ENCODE results near the gene CENPP. TPM values are rescaled to one million over a fixed set of nuclear protein-coding genes. Genes with fewer than 3 reads are reported as not detected.

CENPP gene
- total and polyA plus RNA-seq, 8 donors: 0.46 to 2.7 (median 1.9) TPM

DNA sequence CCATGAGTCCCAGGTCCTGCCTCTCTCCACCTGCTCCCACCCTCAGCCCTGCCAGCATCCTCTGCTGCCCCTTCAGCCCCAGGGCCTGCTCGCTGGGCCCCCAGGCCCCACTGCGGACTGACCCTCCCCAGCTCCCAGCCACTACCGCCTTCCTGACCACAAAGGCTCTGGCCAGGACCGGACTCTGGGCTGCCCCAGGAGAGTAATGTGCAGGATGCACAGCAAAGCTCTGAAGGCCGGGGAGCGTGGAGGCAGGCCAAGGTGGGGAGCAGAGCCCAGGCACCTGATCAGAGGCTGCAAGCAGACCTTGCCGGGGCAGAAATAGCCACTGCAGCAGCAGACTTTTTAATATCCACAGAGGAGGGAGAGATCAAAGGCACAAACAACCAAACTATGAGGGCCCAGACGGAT is 316.3 kb downstream of the CENPP start:
- Histone ChIP-seq H3K4me1 (no peaks in the 10 kb centered on the region), H3K4me3 (no peak overlapping the region), H3K36me3 (peaks cover 0 to 21% (median 18%) of the 10 kb centered on the region in 3 donors), H3K27me3 (no peaks in the 10 kb centered on the region), H3K27ac (no peak overlapping the region), H3K9me3 (no peaks in the 10 kb centered on the region)
- WGBS, 2 donors: 88 to 97% methylated on average over 8 of the region's 8 CpGs
- no peak for ATAC-seq
- peak in 1 of 6 donors; percentile 45 for DNase-seq
- intact Hi-C loops (cut with DNase I): no loop called here
- no peak for FAIRE-seq
- TF ChIP-seq, protein P1, sequence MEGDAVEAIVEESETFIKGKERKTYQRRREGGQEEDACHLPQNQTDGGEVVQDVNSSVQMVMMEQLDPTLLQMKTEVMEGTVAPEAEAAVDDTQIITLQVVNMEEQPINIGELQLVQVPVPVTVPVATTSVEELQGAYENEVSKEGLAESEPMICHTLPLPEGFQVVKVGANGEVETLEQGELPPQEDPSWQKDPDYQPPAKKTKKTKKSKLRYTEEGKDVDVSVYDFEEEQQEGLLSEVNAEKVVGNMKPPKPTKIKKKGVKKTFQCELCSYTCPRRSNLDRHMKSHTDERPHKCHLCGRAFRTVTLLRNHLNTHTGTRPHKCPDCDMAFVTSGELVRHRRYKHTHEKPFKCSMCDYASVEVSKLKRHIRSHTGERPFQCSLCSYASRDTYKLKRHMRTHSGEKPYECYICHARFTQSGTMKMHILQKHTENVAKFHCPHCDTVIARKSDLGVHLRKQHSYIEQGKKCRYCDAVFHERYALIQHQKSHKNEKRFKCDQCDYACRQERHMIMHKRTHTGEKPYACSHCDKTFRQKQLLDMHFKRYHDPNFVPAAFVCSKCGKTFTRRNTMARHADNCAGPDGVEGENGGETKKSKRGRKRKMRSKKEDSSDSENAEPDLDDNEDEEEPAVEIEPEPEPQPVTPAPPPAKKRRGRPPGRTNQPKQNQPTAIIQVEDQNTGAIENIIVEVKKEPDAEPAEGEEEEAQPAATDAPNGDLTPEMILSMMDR (IDR thresholded peaks at IDR 0.05): no peak

DNA sequence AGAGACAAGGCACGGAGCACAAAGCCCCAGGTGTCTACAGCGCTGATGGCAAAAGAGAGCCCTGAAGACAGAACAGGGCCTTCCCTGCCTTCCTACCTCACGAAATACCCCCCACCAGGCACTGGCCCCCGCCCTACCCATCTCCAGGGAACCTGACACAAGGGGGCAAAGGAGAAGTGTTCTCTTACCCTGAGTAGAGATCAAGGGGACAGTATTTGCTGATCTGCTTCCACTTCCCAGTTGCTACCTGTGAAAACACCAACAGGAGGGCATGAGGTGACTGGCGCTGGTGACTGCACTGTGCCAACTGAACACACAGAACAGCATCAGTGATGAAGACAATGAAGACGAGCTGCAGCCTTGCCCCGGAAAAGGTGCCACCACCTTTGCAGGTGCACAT is 316.8 kb downstream of the CENPP start:
- intact Hi-C loops (cut with DNase I): no loop called here
- Histone ChIP-seq H3K27me3 (no peaks in the 10 kb centered on the region), H3K27ac (no peak overlapping the region), H3K4me1 (no peaks in the 10 kb centered on the region), H3K36me3 (peaks cover 0 to 19% (median 18%) of the 10 kb centered on the region in 3 donors), H3K9me3 (no peaks in the 10 kb centered on the region), H3K4me3 (no peak overlapping the region)
- no peak for FAIRE-seq
- DNase-seq: peak in 1 of 6 donors; percentile 21
- ATAC-seq: no peak
- WGBS, 2 donors: 93 to 94% methylated on average over 7 of the region's 7 CpGs
- TF ChIP-seq, protein P1 (IDR thresholded peaks at IDR 0.05): no peak

DNA sequence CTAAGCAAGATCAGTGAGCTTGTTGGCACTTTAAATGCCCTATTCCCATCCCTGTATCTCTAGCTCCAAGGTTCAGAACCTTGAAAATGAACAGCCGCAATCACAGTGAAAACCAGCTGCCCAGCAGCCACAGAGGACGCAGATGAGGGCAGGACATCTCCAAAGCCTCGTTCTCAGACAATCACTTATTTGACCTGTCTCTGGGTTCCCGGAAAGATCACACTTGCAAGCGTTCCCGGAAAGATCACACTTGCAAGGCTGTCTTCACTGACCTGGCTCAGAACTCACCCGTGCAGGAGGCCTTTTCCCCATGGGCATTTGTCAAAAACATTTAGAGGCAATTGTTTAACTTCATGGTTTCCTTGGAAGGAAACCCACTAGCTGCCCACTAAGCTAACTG is 318.5 kb downstream of the CENPP start:
- H3K27me3 ChIP-seq: no peaks in the 10 kb centered on the region
- DNase-seq (peak in 1 of 6 donors; percentile 3), ATAC-seq (no peak), FAIRE-seq (no peak)
- 85 to 88% methylated on average over 7 of the region's 7 CpGs for WGBS, 2 donors
- no peaks in the 10 kb centered on the region for H3K4me1 ChIP-seq
- intact Hi-C loops (cut with DNase I): no loop called here
- H3K36me3 ChIP-seq: peaks cover 0 to 27% (median 14%) of the 10 kb centered on the region in 3 donors
- no peak overlapping the region for H3K4me3 ChIP-seq
- TF ChIP-seq, protein P1 (IDR thresholded peaks at IDR 0.05): no peak
- no peaks in the 10 kb centered on the region for H3K9me3 ChIP-seq
- H3K27ac ChIP-seq: no peak overlapping the region

DNA sequence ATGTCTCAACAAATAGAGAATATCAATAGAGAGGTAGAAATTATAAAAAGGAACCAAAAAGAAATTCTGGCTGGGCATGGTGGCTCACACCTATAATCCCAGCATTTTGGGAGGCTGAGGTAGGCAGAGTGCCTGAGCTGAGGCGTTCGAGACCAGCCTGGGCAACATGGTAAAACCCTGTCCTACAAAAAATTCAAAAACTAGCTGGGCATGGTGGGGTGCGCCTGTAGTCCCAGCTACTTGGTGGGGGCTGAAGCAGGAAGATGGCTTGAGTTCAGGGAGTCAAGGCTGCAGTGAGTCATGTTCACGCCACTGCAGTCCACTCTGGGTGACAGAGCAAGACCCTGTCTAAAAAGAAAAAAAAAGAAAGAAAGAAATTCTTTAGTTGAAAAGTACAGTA is 319.3 kb downstream of the CENPP start:
- Histone ChIP-seq H3K27me3 (no peaks in the 10 kb centered on the region), H3K4me3 (no peak overlapping the region), H3K27ac (no peak overlapping the region), H3K4me1 (no peaks in the 10 kb centered on the region), H3K36me3 (peaks cover 0 to 27% (median 14%) of the 10 kb centered on the region in 3 donors), H3K9me3 (no peaks in the 10 kb centered on the region)
- ATAC-seq: no peak
- 98 to 100% methylated on average over 4 of the region's 4 CpGs for whole genome bisulfite sequencing, 2 donors
- DNase-seq: peak in 1 of 6 donors; percentile 3
- FAIRE-seq: no peak
- intact Hi-C loops (cut with DNase I): no loop called here
- TF ChIP-seq, protein P1 (IDR thresholded peaks at IDR 0.05): no peak

DNA sequence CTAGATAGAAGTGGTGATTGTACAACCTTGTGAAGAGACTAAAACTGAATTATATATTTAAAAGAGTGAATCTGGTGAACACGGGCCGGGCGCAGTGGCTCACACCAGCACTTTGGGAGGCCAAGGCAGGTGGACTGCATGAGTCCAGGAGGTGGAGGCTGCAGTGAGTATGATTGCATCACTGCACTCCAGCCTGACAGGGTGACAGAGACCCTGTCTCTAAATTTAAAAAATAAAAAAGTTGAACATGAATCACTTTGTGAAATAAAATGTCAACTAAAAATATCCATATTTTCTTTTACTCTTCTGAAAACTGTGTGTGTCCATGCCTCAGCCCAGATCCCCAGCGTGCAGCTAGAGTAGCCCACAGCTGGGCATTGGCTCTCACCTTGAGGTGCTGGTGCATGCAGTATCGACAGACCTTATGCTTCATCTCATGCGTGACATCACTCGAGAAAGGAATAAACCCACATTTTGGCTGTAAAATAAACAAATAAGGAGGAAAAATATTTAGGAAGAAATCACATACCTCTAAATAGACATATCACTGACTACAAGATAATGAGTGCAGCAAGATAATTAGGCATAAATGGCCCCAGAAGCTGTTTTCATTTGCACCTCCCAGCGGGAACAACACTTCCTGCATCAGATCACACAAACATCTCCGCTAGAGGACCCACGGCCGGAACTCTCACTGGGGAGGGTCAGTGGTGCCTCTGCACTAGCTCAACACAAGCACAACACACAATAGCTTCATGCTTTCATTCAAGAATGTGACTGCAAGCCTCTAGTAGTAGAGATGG is 322.1 kb downstream of the CENPP start:
- peaks cover 0 to 18% (median 14%) of the 10 kb centered on the region in 3 donors for H3K36me3 ChIP-seq
- DNase-seq: peak in 1 of 6 donors; percentile 24
- WGBS, 2 donors: 95 to 96% methylated on average over 11 of the region's 11 CpGs

More for the DNA sequence above, 322.1 kb downstream of the CENPP start:
- no peak for FAIRE-seq
- H3K9me3 ChIP-seq: no peaks in the 10 kb centered on the region
- H3K27me3 ChIP-seq: no peaks in the 10 kb centered on the region
- intact Hi-C loops (cut with DNase I): no loop called here
- no peak overlapping the region for H3K27ac ChIP-seq
- no peaks in the 10 kb centered on the region for H3K4me1 ChIP-seq
- ATAC-seq: no peak
- TF ChIP-seq, protein P1 (IDR thresholded peaks at IDR 0.05): no peak
- no peak overlapping the region for H3K4me3 ChIP-seq
